Activated CD8-positive, alpha-beta T cell treated with anti-CD3 and anti-CD28 coated beads for 36 hours (primary cell): ENCODE measurements around the gene PCBD2. TPM values are rescaled to one million over a fixed set of nuclear protein-coding genes. Genes with fewer than 3 reads are reported as not detected.
"Not testable (repeated sequence)": the region's sequence is repeated elsewhere in the genome, so short reads cannot be mapped to it uniquely, and the experiment has no call there.

ENCODE experiments used
- ATAC-seq: fragments of 200-7000 bp; cut with Tn5 transposase; one replicate; pipeline ENCODE4 v1.10.0; 2021; ENCODE audit warnings: mild to moderate bottlenecking, moderate library complexity
- CTCF ChIA-PET: fragments of 350-600 bp; sonication (Branson Sonifier 250); formaldehyde crosslinking; loops from one replicate; lab custom pipeline; 2021; ENCODE audit warnings: antibody characterized with exemption; lab: Charles Lee
- POLR2A ChIA-PET: fragments of 350-600 bp; sonication (Branson Sonifier 250); formaldehyde crosslinking; loops from one replicate; lab custom pipeline; 2021; ENCODE audit warnings: antibody characterized with exemption; lab: Charles Lee
- DNase-seq: peaks from one replicate; pipeline ENCODE4 v3.0.0-alpha.2; 2020
- H3K27ac Mint-ChIP-seq: one replicate; pipeline ENCODE4 v1.8.0; 2021; ENCODE audit warnings: mild to moderate bottlenecking, mixed read lengths
- H3K27me3 Mint-ChIP-seq: one replicate; pipeline ENCODE4 v1.8.0; 2021; ENCODE audit warnings: mixed read lengths
- H3K36me3 Mint-ChIP-seq: one replicate; pipeline ENCODE4 v1.8.0; 2021; ENCODE audit warnings: low read depth, mixed read lengths
- H3K4me1 Mint-ChIP-seq: one replicate; pipeline ENCODE4 v1.8.0; 2021; ENCODE audit warnings: low read depth, mixed read lengths
- H3K4me3 Mint-ChIP-seq: one replicate; pipeline ENCODE4 v1.8.0; 2021; ENCODE audit warnings: mild to moderate bottlenecking, moderate library complexity, mixed read lengths
- H3K9me3 Mint-ChIP-seq: one replicate; pipeline ENCODE4 v1.8.0; 2021; ENCODE audit warnings: mixed read lengths
- CTCF ChIP-seq: fragments of 200-600 bp; IDR thresholded peaks from one replicate; pipeline ENCODE4 v1.8.0; 2022; ENCODE audit warnings: antibody characterized with exemption, mild to moderate bottlenecking
- intact Hi-C: fragments of 100-400 bp; cut with micrococcal nuclease; formaldehyde crosslinking; loops from one replicate; pipeline ENCODE4 v1.10.0; 2022
- total RNA-seq, 2 experiments: library from RNA; stranded (reverse); gene quantifications; one replicate each; pipeline ENCODE4 v1.2.3, GENCODE V29; 2021

PCBD2 gene
- total RNA-seq, 2 experiments from 2014 or later: 8.1 to 8.8 TPM

GRCh38 chr5:134879456-134879855, 25.5 kb upstream of the PCBD2 start:
- intact Hi-C loops: no loop called here
- no peak for ATAC-seq
- no peak for TF ChIP-seq CTCF
- POLR2A ChIA-PET: interaction anchor here (0.7 to 1.6 kb wide), 4 partner anchors 13 to 41 kb away, joined by 3 to 6 read pairs (median 4); partner anchors contain the start of gene PCBD2
- DNase-seq: no peak
- no peak overlapping the region for H3K27ac Mint-ChIP-seq
- no peaks in the 10 kb centered on the region for H3K9me3 Mint-ChIP-seq
- CTCF ChIA-PET: interaction anchor here (2.9 kb wide), 1 partner anchor 25 kb away, joined by 9 read pairs; the partner anchor contains the start of gene PCBD2
- H3K4me3 Mint-ChIP-seq: no peak overlapping the region
- H3K4me1 Mint-ChIP-seq: peaks cover 28% of the 10 kb centered on the region
- H3K36me3 Mint-ChIP-seq: peaks cover 7% of the 10 kb centered on the region
- no peaks in the 10 kb centered on the region for H3K27me3 Mint-ChIP-seq

GRCh38 chr5:134880937-134881336, 24.0 kb upstream of the PCBD2 start:
- H3K27ac Mint-ChIP-seq, H3K4me3 Mint-ChIP-seq, ATAC-seq, H3K36me3 Mint-ChIP-seq, H3K9me3 Mint-ChIP-seq, intact Hi-C loops, H3K27me3 Mint-ChIP-seq, POLR2A ChIA-PET, DNase-seq: not testable (repeated sequence)
- CTCF ChIA-PET: interaction anchor here (2.9 kb wide), 1 partner anchor 24 kb away, joined by 9 read pairs; the partner anchor contains the start of gene PCBD2
- H3K4me1 Mint-ChIP-seq: peaks cover 25% of the 10 kb centered on the region

GRCh38 chr5:134881711-134882110, 23.2 kb upstream of the PCBD2 start:
- CTCF ChIA-PET, intact Hi-C loops, ATAC-seq, POLR2A ChIA-PET, DNase-seq, H3K27me3 Mint-ChIP-seq, H3K9me3 Mint-ChIP-seq, H3K27ac Mint-ChIP-seq, H3K4me3 Mint-ChIP-seq, H3K36me3 Mint-ChIP-seq: not testable (repeated sequence)
- peaks cover 18% of the 10 kb centered on the region for H3K4me1 Mint-ChIP-seq

GRCh38 chr5:134887593-134888159, 17.3 kb upstream of the PCBD2 start:
- ATAC-seq: no peak
- no peak for DNase-seq
- no peak overlapping the region for H3K4me3 Mint-ChIP-seq
- H3K27ac Mint-ChIP-seq: no peak overlapping the region
- peaks cover 28% of the 10 kb centered on the region for H3K36me3 Mint-ChIP-seq
- no peak for TF ChIP-seq CTCF
- peaks cover 2% of the 10 kb centered on the region for H3K4me1 Mint-ChIP-seq
- intact Hi-C loops: no loop called here
- H3K27me3 Mint-ChIP-seq: no peaks in the 10 kb centered on the region
- CTCF ChIA-PET: interaction anchor here (1.1 kb wide), 1 partner anchor 17 kb away, joined by 3 read pairs; the partner anchor contains the start of gene PCBD2
- POLR2A ChIA-PET: no interaction called here
- no peaks in the 10 kb centered on the region for H3K9me3 Mint-ChIP-seq

GRCh38 chr5:134889335-134889734, 15.6 kb upstream of the PCBD2 start:
- DNase-seq (no peak), ATAC-seq (no peak)
- Mint-ChIP-seq H3K27ac (no peak overlapping the region), H3K36me3 (peaks cover 29% of the 10 kb centered on the region), H3K27me3 (no peaks in the 10 kb centered on the region), H3K4me3 (no peak overlapping the region), H3K4me1 (peaks cover 2% of the 10 kb centered on the region), H3K9me3 (no peaks in the 10 kb centered on the region)
- intact Hi-C loops: no loop called here
- no peak for TF ChIP-seq CTCF
- POLR2A ChIA-PET: interaction anchor here (1.0 to 1.1 kb wide), 2 partner anchors 12 to 15 kb away, joined by 3 to 4 read pairs; partner anchors contain the start of gene TXNDC15
- CTCF ChIA-PET: interaction anchor here (1.4 kb wide), 1 partner anchor 15 kb away, joined by 3 read pairs; the partner anchor contains the start of gene PCBD2

- CTCF ChIA-PET: interaction anchor here (1.4 kb wide), 1 partner anchor 13 kb away, joined by 5 read pairs; the partner anchor contains the start of gene PCBD2
- Mint-ChIP-seq H3K27me3 (no peaks in the 10 kb centered on the region), H3K4me3 (no peak overlapping the region), H3K27ac (no peak overlapping the region), H3K4me1 (peaks cover 2% of the 10 kb centered on the region), H3K9me3 (no peaks in the 10 kb centered on the region), H3K36me3 (peaks cover 30% of the 10 kb centered on the region)
- no peak for TF ChIP-seq CTCF
- intact Hi-C loops: no loop called here
- no peak for DNase-seq
- ATAC-seq: no peak
- POLR2A ChIA-PET: interaction anchor here (1.2 kb wide), 1 partner anchor 13 kb away, joined by 4 read pairs; the partner anchor contains the start of gene PCBD2
Observed at GRCh38 chr5:134891473-134891872, 13.5 kb upstream of the PCBD2 start.
